WI38 (cell line): ENCODE measurements around the gene USP9X.

Experiments
- H3K4me3 ChIP-seq: 2 replicates; pipeline ENCODE4 v1.5.1; 2011; ENCODE audit warnings: low read depth, mild to moderate bottlenecking, control low read depth, low read length
- CTCF ChIP-seq: IDR thresholded peaks from 2 replicates; pipeline ENCODE4 v1.5.1; 2012; ENCODE audit warnings: low read depth, mild to moderate bottlenecking, control low read depth, low read length

USP9X gene

GRCh38 chrX:41127477-41128192 is 42.4 kb downstream of the USP9X start:
- no peak for TF ChIP-seq CTCF

GRCh38 chrX:41128955-41129354 is 43.7 kb downstream of the USP9X start:
- no peak for TF ChIP-seq CTCF
- no peak overlapping the region for H3K4me3 ChIP-seq

More at GRCh38 chrX:41127477-41128192, 42.4 kb downstream of the USP9X start:
- H3K4me3 ChIP-seq = no peak overlapping the region

- TF ChIP-seq CTCF = no peak
- H3K4me3 ChIP-seq = no peak overlapping the region
Measured at GRCh38 chrX:41131766-41132165, 46.5 kb downstream of the USP9X start.

- no peak for TF ChIP-seq CTCF
- H3K4me3 ChIP-seq = no peak overlapping the region
Measured at GRCh38 chrX:41133551-41133950, 48.3 kb downstream of the USP9X start.

GRCh38 chrX:41137589-41137988 is 52.3 kb downstream of the USP9X start:
- peak; percentile 26; the same call in 1 of the 2 replicates for TF ChIP-seq CTCF
- no peak overlapping the region for H3K4me3 ChIP-seq

- H3K4me3 ChIP-seq = no peak overlapping the region
Measured at GRCh38 chrX:41142130-41142910, 57.1 kb downstream of the USP9X start.

More at GRCh38 chrX:41142130-41142910, 57.1 kb downstream of the USP9X start:
- no peak for TF ChIP-seq CTCF
